ENCODE measurements around the gene PNPLA8.
"Not testable (repeated sequence)": the region's sequence is repeated elsewhere in the genome, so short reads cannot be mapped to it uniquely, and the experiment has no call there.

Gene PNPLA8

DNA sequence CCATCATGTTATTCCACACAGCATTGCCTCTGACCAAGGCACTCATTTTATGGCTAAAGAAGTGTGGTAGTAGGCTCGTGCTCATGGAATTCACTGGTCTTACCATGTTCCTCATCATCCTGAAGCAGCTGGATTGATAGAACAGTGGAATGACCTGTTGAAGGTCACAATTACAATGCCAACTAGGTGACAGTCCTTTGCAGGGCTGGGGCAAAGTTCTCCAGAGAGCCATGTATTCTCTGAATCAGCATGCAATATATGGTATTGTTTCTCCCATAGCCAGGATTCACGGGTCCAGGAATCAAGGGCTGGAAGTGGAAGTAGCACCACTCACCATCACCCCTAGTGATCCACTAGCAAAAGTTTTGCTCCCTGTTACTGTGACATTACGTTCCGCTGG lies 12.8 kb upstream of the PNPLA8 start:
- peaks cover 19% of the 10 kb centered on the region for H3K4me1 Mint-ChIP-seq
- H3K36me3 Mint-ChIP-seq, ATAC-seq, H3K4me3 Mint-ChIP-seq, H3K9me3 Mint-ChIP-seq, H3K27me3 Mint-ChIP-seq, H3K27ac Mint-ChIP-seq: not testable (repeated sequence)

- not testable (repeated sequence) for H3K9me3 Mint-ChIP-seq, ATAC-seq, H3K36me3 Mint-ChIP-seq, H3K27me3 Mint-ChIP-seq, H3K27ac Mint-ChIP-seq, H3K4me3 Mint-ChIP-seq
- H3K4me1 Mint-ChIP-seq = peaks cover 19% of the 10 kb centered on the region
Observed at GRCh38 chr7:108538236-108538635, 12.3 kb upstream of the PNPLA8 start.

- no peaks in the 10 kb centered on the region for H3K36me3 Mint-ChIP-seq
- no peak overlapping the region for H3K27ac Mint-ChIP-seq
- no peaks in the 10 kb centered on the region for H3K27me3 Mint-ChIP-seq
- H3K4me3 Mint-ChIP-seq = no peak overlapping the region
- H3K9me3 Mint-ChIP-seq = no peaks in the 10 kb centered on the region
- no peak for ATAC-seq
- H3K4me1 Mint-ChIP-seq = peaks cover 19% of the 10 kb centered on the region
Observed at GRCh38 chr7:108537229-108537628, 11.3 kb upstream of the PNPLA8 start.

GRCh38 chr7:108535744-108536143 lies 9.8 kb upstream of the PNPLA8 start:
- Mint-ChIP-seq H3K4me1 (peaks cover 19% of the 10 kb centered on the region), H3K36me3 (no peaks in the 10 kb centered on the region), H3K27ac (peak overlapping the region; percentile 35), H3K9me3 (no peaks in the 10 kb centered on the region), H3K4me3 (no peak overlapping the region), H3K27me3 (no peaks in the 10 kb centered on the region)
- no peak for ATAC-seq

GRCh38 chr7:108535257-108535656 lies 9.3 kb upstream of the PNPLA8 start:
- H3K27ac Mint-ChIP-seq = peak overlapping the region; percentile 35
- no peaks in the 10 kb centered on the region for H3K36me3 Mint-ChIP-seq
- peaks cover 19% of the 10 kb centered on the region for H3K4me1 Mint-ChIP-seq
- ATAC-seq = no peak
- H3K9me3 Mint-ChIP-seq = no peaks in the 10 kb centered on the region
- no peaks in the 10 kb centered on the region for H3K27me3 Mint-ChIP-seq
- H3K4me3 Mint-ChIP-seq = no peak overlapping the region

DNA sequence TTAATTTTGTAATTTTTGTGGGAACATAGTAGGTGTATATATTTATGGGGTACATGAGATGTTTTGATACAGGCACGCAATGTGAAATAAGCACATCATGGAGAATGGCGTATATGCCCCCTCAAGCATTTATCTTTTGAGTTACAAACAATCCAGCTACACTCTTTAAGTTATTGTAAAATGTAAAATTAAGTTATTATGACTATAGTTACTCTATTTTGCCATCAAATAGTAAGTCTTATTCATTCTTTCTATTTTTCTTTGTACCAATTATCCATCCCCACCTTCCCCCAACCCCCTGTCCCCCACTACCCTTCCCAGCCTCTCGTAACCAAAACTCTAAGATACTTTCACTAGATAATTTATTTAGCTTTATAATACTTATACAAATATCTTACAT lies 7.8 kb upstream of the PNPLA8 start:
- no peak overlapping the region for H3K4me3 Mint-ChIP-seq
- H3K27ac Mint-ChIP-seq = no peak overlapping the region
- ATAC-seq = no peak
- no peaks in the 10 kb centered on the region for H3K36me3 Mint-ChIP-seq
- H3K4me1 Mint-ChIP-seq = peaks cover 19% of the 10 kb centered on the region
- no peaks in the 10 kb centered on the region for H3K27me3 Mint-ChIP-seq
- no peaks in the 10 kb centered on the region for H3K9me3 Mint-ChIP-seq

DNA sequence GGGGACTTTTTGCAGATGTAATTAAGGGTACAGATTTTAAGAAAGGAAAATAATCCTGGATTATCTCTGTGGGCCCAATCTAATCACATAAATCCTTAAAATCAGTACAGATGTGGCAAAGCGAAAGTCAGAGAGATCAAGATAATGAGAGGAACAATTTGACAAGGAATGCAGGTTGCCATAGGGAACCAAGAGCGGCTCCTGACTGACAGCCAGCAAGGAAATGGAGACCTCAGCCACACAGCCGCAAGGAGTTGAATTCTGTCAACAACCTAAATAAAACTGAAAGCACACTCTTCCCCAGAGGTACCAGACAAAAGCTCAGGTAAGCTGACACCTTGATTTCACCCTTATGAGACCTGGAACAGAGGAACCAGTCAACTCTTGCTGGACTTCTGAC lies 3.4 kb upstream of the PNPLA8 start:
- ATAC-seq = no peak
- Mint-ChIP-seq H3K27me3 (no peaks in the 10 kb centered on the region), H3K36me3 (no peaks in the 10 kb centered on the region), H3K4me1 (peaks cover 10% of the 10 kb centered on the region), H3K4me3 (no peak overlapping the region), H3K9me3 (no peaks in the 10 kb centered on the region), H3K27ac (no peak overlapping the region)

- peak overlapping the region; percentile 50 for H3K27ac Mint-ChIP-seq
- no peak for ATAC-seq
- peaks cover 5% of the 10 kb centered on the region for H3K36me3 Mint-ChIP-seq
- H3K4me1 Mint-ChIP-seq = peaks cover 21% of the 10 kb centered on the region
- H3K9me3 Mint-ChIP-seq = no peaks in the 10 kb centered on the region
- H3K27me3 Mint-ChIP-seq = no peaks in the 10 kb centered on the region
- peak overlapping the region; percentile 3 for H3K4me3 Mint-ChIP-seq
Observed at GRCh38 chr7:108528183-108528712, 2.3 kb upstream of the PNPLA8 start.

DNA sequence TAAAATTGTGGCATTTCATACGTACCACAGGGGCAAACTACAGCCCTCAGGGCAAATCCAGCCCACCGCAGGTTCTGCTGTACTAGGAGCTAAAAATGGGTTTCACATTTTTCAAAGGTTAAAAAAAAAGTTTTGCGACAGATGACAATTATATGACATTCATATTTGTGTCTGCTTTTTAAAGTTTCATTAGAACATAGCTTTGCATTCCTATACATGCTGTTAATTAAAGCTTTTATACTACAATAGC lies 758 bp upstream of the PNPLA8 start:
- H3K9me3 Mint-ChIP-seq = no peaks in the 10 kb centered on the region
- H3K36me3 Mint-ChIP-seq = peaks cover 14% of the 10 kb centered on the region
- no peak for ATAC-seq
- peak overlapping the region; percentile 96 for H3K4me3 Mint-ChIP-seq
- H3K27ac Mint-ChIP-seq = peak overlapping the region; percentile 95
- peaks cover 34% of the 10 kb centered on the region for H3K4me1 Mint-ChIP-seq
- no peaks in the 10 kb centered on the region for H3K27me3 Mint-ChIP-seq

- peaks cover 45% of the 10 kb centered on the region for H3K4me1 Mint-ChIP-seq
- peak; percentile 60 for ATAC-seq
- no peaks in the 10 kb centered on the region for H3K9me3 Mint-ChIP-seq
- no peaks in the 10 kb centered on the region for H3K27me3 Mint-ChIP-seq
- H3K4me3 Mint-ChIP-seq = peak overlapping the region; percentile 96
- H3K27ac Mint-ChIP-seq = peak overlapping the region; percentile 95
- H3K36me3 Mint-ChIP-seq = peaks cover 25% of the 10 kb centered on the region
Observed at GRCh38 chr7:108525327-108525984, 479 bp downstream of the PNPLA8 start.

DNA sequence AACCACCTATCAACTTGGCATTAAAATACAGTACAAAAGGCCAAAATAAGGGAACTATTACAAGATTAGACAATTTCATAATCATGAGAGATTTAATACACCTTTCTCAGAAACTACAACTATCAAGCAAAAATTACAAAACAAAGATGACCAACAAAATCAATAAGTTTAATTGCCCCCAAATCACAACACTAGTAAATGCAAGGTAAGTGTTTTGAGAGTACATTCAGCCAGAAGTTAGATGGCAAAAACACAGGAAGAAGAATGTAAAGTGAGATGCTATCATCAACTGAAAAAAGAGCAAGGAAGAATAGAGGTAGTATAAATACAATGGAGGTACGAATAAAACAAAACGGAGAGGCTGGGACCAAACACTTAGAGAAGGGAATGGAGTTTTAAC lies 3.2 kb downstream of the PNPLA8 start:
- Mint-ChIP-seq H3K4me1 (peaks cover 58% of the 10 kb centered on the region), H3K4me3 (peak overlapping the region; percentile 0), H3K27ac (peak overlapping the region; percentile 4), H3K36me3 (peaks cover 52% of the 10 kb centered on the region), H3K9me3 (no peaks in the 10 kb centered on the region), H3K27me3 (no peaks in the 10 kb centered on the region)
- no peak for ATAC-seq

DNA sequence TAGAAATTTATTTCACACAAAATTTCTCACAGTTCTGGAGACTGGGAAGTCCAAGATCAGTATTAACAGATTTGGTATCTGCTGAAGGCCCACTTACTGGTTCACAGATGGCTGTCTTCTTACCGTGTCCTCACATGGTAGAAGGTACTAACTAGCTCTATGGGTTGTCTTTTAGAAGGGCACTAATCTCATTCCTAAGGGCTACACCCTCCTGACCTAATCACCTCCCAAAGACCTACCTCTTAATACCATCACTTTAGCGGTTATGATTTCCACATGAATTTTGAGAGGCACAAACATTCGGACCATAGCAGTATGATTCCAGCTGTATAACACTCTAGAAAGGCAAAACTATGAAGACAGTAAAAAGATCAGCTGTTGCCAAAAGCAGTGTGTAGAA lies 8.0 kb downstream of the PNPLA8 start:
- Mint-ChIP-seq H3K9me3 (no peaks in the 10 kb centered on the region), H3K4me1 (peaks cover 59% of the 10 kb centered on the region), H3K4me3 (no peak overlapping the region), H3K27ac (no peak overlapping the region), H3K36me3 (peaks cover 64% of the 10 kb centered on the region), H3K27me3 (no peaks in the 10 kb centered on the region)
- no peak for ATAC-seq

DNA sequence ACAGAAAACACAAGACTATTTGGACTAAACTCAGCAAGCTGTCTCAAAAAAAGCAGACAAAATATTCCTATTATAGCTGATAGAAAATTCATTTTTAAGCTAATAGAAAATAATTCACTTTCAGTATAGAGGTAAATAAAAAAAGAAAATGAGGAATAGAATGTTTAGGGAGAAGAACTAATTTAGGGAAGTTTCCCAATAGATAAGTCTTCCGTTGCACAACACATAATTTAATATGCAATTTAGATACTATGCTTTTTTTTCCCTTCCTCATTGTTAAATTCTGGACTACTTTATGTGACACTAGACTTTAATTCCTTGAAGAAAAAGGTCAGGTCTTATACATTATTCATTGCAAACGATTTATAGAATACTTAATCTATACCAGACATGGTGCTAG lies 10.3 kb downstream of the PNPLA8 start:
- H3K36me3 Mint-ChIP-seq = peaks cover 62% of the 10 kb centered on the region

GRCh38 chr7:108515013-108515412 lies 10.9 kb downstream of the PNPLA8 start:
- Mint-ChIP-seq H3K27ac (no peak overlapping the region), H3K4me3 (no peak overlapping the region), H3K4me1 (peaks cover 46% of the 10 kb centered on the region), H3K36me3 (peaks cover 63% of the 10 kb centered on the region), H3K9me3 (no peaks in the 10 kb centered on the region), H3K27me3 (no peaks in the 10 kb centered on the region)
- no peak for ATAC-seq

More for the DNA sequence above, 10.3 kb downstream of the PNPLA8 start:
- Mint-ChIP-seq H3K4me3 (no peak overlapping the region), H3K27ac (no peak overlapping the region), H3K27me3 (no peaks in the 10 kb centered on the region), H3K9me3 (no peaks in the 10 kb centered on the region), H3K4me1 (peaks cover 51% of the 10 kb centered on the region)
- ATAC-seq = no peak

DNA sequence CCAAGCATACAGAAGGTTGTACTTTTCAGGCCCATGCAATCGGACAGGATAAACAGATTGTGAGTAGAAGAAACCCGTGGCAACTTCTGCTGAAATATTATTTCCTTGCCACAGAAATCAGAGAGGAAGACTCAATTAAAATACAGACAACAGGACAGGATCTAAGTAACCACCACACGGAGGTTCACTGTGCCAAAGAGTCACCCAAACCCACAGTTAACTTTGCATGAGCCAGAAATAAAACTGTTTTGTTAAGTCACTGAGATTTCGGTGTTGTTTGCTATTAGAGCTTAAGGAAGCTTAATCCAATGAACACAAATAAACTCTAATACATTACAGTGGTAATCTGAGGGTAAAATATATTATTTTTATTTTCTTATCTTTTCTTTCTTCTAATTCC lies 14.0 kb downstream of the PNPLA8 start:
- H3K27ac Mint-ChIP-seq = peak overlapping the region; percentile 62
- H3K4me3 Mint-ChIP-seq = no peak overlapping the region
- H3K27me3 Mint-ChIP-seq = no peaks in the 10 kb centered on the region
- H3K9me3 Mint-ChIP-seq = no peaks in the 10 kb centered on the region
- peaks cover 33% of the 10 kb centered on the region for H3K36me3 Mint-ChIP-seq
- ATAC-seq = no peak
- H3K4me1 Mint-ChIP-seq = peaks cover 31% of the 10 kb centered on the region

GRCh38 chr7:108504576-108504975 lies 21.4 kb downstream of the PNPLA8 start:
- H3K4me1 Mint-ChIP-seq = peaks cover 29% of the 10 kb centered on the region
- H3K27me3 Mint-ChIP-seq, H3K4me3 Mint-ChIP-seq, ATAC-seq, H3K9me3 Mint-ChIP-seq: not testable (repeated sequence)
- H3K27ac Mint-ChIP-seq = peak overlapping the region; percentile 100
- H3K36me3 Mint-ChIP-seq = peaks cover 31% of the 10 kb centered on the region
